ENCODE data around the gene ATE1.
"Not testable (repeated sequence)": the region's sequence is repeated elsewhere in the genome, so short reads cannot be mapped to it uniquely, and the experiment has no call there.

The ATE1 gene

DNA sequence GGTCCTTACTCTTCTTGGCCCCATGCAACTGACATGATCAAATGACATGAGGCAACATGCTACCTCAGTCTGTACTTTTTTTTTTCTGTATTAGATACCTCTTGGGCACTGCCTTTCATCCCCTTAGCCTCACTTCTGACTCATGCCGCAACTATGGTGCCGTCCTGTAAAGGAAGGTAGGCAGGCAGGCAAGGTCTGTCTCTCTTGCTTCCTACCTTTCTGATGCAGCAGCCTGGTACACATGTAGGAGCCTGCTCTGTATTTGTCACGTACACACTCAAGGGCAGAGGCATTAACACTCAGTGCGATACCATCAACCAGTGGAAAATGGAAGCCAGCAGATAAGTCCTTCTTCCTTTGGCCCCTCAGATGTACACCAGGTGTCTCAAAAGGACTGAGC is 146.7 kb downstream of the ATE1 start:
- DNase-seq, result no peak

DNA sequence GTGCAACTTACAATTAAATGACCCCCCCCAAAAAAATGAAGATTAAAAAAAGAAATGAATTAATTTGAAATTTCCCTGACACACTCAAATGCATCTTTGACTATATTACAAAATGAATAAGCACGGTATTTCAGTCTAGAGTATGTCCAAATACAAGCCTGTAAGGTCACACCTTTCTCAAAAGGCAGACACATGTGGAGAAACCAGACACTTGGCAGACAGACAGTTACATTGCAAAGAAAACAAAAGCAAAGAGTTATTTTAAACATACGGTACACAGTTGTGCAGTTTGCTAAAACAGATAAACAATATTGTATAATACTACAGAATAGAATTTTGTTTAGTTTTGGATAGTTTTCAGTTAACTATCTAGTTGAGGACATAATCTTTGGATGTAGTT is 153.0 kb downstream of the ATE1 start:
- DNase-seq, result no peak

DNA sequence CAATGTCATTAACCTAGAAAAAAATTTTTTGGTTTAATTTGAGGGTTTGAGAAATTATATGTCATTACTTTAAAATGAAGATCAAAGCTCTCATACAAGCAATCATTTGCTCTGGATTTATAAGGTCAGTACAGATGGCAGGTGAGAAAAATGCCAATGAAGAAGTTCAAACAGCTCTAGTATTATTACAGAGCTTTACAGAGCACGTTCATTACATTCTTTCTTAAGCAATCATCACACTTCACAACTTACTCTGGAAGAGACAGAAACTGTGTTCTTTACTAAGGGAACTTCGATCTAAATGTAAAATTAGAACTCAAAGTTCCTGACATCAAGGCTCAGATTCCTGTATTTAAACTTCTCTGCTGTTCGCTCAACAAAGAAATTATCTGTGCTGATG is 153.4 kb downstream of the ATE1 start:
- DNase-seq, result no peak

DNA sequence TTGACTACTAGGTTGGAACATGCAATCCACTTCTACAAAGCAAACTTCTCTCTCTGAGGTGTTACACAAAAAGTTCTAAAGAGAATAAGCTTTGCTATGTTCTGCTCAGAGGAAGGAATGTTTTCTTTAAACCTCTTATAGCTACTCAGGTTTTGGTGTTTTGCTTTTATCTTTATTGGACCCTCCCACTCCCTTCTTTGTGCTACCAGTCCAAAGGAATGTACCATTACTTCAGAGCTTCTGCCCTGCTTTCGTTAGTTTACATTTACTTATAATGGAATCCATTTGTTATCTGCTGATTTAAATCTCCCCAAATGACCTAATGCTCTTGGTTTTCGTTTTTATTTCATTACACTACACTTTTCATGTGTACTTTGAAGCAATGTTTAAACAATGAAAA is 154.9 kb downstream of the ATE1 start:
- no peak for DNase-seq

DNA sequence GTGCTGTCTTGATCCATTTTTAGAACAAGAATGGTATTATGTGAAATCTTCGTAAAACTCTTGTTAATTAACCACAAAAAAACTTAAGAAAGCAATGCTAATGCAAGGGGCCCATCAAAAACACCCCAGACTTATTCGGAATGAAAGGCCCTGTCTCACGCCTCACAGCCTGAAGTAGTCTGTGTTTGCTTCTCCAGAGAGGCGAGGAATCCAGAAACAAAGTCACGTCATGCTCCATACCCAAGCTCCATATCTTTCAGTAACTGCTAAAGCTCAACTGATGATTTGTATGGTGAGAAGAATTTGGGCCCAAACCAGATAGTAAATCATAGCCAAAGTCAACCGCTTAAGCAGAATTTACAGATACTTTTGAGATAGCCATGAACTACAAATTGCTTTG is 155.4 kb downstream of the ATE1 start:
- no peak for DNase-seq

DNA sequence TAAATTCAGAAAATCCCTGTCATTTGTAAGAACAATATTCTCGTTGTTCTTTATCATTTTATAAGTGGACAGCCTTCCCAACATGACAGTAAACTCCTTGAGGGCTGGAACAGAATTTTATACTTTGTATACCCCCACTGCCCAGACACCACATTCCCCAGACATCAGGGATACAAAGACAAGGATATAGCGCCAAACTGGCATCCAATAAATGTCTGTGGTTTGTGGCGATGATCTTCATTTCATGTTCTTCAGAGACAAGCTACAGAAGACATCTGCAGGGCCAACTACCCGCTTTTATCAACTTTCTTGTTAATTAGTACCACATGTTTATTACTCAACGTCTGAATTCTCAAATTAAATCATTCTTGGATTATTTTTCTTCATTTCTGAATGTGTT is 155.9 kb downstream of the ATE1 start:
- no peak for DNase-seq

DNA sequence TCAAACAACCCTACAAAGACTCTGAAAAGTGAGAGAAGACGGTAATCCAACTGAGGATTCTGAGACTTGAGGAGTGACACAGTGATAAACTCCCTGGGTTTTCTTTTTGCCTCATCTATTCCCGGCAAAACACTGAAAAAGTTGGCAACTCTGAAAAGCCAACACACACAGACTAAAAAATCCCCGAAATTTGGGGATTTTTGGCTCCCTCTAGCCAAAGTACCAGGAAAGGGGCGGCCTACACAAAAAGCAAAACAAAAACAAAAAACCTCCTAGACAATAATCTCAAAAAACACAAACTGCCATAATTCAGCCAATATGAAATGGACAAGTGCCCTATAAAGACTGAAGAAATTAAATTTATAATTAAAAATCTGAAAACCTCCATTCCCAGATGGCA is 161.4 kb downstream of the ATE1 start:
- no peak for DNase-seq

DNA sequence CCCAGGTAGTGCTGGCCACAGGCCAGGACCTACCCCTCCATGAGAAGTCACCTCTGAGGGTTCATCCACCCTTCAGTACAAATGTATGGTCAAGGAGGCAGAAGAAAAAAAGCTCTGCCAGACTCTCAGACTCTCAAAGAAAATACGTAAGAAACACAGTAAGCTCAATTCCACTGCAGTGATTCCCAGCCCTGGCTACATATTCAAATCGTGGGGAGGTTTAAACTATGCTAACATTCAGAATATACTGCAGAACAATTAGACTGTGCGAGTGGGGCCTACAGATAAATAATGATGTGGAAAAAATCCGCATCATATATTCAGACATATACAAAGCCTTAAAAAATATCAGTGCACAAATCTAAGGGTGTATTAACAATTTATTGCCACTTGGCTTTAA is 162.6 kb downstream of the ATE1 start:
- DNase-seq, result no peak

DNA sequence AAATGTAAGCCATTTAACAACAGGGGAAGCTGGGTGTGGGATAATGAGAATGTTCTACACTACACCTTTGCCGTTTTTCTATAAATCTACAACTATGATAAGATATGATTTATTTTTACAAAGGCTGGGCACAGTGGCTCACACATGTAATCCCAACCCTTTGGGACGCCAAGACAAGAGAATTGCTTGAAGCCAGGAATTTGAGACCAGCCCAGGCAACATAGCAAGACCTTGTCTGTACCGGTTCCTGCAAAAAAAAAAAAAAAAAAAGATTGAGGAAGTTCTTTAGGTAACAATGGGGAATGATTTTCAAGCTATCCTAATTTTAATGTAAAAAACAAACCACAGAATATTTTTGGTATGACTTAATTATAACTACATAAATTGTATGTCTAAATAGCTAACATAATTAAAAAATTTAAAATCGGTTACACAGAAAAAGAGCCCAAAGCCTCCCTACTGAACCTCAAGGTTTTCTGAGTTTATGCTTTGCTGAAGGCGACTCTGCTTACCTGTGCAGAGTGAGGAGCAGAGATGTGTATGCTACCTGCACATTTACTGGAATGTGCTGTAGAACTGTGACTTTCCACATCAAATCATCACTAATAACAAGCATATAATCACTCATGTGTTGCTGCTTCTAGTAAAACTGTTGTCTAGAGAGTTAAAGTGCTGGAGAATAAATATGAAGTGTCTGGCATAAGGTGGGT is 163.4 kb downstream of the ATE1 start:
- DNase-seq, result no peak

DNA sequence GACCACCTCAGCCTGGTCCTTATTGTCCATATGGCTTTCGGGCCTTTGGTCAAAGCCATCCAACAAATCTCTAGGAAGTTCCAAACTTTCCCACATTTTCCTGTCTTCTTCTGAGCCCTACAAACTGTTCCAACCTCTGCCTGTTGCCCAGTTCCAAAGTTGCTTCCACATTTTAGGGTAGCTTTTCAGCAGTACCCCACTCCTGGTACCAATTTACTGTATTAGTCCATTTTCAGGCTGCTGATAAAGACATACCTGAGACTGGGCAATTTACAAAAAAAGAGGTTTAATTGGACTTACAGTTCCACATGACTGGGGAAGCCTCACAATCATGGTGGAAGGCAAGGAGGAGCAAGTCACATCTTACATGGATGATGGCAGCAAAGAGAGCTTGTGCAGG is 170.6 kb downstream of the ATE1 start:
- not testable (repeated sequence) for DNase-seq

DNA sequence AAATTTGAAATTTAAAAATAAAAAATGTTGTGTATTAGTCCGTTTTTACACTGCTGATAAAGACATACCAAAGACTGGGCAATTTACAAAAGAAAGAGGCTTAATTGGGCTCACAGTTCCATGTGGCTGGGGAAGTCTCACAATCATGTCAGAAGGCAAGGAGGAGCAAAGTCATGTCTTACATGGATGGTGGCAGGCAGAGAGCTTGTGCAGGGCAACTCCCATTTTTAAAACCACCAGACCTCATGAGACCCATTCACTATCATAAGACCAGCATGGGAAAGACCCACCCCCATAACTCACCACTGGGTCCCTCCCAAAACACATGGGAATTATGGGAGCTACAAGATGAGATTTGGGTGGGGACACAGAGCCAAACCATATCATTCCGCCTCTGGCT is 172.3 kb downstream of the ATE1 start:
- DNase-seq, result not testable (repeated sequence)

DNA sequence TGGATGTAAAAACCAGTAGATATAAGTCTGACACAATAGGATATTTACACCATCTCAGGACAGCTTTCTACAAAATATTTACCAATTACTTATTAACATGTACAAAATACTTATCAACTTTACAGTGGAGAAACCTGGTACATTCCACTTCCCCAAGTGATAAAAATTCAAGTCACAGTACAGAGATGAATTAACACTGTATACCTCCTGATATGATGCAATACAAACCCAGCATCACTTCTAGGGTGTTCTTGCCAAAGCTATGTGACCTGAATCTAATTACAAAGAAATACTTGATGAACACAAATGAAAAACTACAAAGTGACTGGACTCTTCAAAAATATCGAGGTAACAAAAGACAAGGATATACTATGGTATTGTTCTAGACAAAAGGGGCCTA is 173.2 kb downstream of the ATE1 start:
- no peak for DNase-seq

DNA sequence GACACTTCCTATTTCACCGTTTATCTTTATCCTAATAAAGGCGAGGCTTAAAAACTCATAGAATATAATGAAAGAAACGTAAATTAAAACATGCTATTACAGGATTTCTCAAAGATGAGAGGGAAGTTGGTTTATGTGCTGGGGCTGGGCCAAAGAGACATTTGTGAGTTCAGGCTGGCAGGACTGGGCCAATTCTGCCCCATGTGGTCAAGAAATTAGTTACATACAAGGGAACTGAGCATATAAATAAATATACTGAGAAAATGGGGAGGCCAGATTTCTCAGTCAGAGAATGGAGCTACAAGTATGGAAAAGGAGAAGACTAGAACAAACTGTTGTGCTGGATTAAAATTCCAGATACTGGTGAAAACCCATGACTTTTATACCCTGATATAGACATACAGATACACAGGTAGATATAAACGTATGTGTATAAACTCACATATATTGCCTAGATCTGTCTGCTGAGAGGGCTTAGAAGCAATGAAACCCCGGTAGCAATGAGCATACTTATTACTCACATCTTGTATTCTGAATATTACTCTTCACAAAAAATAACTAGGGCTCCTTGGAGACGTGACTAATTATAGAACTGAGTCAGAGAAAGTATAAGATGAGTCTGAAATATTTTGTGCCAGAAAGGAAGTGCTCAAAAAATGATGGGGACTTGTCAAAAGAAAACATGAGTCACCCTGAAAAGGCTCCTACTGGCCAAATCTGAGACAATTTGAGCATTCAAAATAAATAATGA is 173.9 kb downstream of the ATE1 start:
- DNase-seq, result no peak

DNA sequence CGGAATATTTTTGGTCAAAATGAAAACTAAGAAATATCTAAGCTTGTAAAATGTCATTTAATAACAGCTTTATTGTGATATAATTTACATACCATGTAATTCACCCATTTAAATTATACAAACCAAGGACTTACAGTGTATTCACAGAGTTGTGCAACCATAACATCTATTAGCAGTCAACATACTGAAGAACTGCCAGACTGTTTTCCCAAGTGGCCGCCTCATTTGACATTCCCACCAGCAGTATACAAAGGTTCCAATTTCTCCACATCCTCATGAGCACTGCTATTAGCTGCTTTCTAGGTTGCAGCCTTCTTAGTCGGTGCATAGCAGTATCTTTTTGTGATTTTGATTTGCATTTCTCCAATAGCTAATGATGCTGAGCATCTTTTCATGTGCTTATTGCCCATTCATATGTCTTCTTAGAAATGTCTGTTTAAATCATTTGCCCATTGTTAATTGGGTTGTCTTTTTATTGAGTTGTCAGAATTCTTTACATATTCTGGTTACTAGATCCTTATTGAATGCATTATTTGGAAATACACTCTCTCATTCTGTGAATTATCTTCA is 176.6 kb downstream of the ATE1 start:
- DNase-seq, result no peak

DNA sequence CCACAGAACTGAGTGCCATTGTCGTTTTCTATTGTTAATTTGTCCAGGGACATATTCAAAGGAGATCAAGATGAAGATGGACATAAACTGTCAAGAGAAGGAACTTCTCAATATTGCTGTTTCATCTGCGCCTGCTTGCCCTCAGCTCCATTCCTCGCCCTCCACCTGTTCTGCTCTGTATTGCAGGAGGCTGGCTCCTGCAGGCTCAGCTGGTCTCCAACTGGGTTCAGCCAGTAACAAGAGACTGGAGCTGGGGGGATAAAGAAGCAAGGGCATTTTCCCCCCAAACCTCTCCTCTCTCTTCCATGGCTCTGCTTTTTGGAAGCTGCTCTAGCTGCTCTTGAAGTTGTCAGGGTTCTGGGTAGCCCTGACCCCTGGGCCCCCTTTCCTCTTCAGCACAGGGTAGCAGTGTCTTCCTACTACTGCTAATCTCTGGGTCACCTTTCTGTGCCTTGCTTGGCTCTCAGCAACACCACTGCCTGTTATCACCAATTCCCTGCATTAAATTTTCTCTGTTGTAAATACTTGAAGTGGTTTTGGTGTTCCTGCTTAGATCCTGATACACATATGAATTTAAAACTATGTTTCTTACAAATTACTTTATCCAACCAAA is 180.6 kb downstream of the ATE1 start:
- no peak for DNase-seq

DNA sequence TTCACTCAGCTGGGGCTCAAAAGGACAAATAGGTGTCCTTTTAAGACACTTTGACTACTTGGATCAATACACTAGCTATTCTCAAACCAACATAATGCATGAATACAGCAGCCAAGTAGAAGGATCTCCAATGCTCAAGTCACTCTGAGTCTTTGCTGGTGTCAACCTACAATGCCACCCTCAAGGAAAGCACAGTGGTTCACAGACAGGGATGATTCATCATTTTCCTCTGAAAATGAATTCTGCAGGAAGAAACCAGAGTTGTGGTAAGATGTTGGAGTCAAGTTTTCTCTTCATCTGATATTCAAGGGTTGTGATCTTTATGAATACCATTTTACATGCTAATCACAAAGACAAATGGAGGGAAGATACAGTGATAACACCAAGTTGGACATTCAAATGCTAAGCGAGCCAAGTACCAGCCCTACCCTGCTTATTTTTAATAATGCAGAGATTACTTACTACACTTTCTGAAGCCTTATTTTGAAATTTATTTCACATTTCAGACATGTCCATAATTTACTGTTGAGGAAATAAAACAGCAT is 186.5 kb downstream of the ATE1 start:
- no peak for DNase-seq

DNA sequence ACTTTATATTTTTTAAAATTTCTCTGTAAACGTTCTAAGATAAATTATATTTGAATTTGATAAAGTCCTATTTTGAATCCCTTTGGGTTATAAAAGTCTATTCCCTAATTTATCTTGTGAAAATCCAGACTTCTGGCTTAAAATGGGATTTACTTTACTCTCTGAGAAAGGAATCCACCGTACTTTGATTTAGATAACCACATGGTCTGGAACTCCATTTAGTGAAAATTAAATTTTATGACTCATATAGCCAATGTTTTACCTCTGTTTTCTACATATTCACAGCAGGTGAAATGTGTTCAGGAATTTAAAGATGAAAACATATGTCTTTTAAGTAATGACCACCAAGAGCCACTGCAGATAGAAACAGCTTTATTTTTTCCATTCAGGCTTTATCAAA is 187.8 kb downstream of the ATE1 start:
- DNase-seq, result no peak

DNA sequence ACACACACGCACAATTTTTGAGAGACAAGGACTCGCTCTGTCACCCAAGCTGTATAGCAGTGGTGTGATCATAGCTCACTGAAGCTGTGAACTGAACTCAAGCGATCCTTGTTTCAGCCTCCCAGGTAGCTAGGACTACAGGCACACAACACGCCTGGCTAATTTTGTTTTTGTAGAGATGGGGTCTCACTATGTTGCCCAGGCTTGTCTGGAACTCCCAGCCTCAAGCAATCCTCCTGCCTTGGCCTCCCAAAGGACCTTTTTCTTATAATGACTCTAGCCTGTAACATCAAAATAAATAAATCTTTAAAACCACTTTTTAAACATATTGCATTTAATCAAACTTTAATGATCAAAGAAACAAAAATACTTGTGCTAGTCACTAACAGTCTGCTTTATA is 188.7 kb downstream of the ATE1 start:
- no peak for DNase-seq

DNA sequence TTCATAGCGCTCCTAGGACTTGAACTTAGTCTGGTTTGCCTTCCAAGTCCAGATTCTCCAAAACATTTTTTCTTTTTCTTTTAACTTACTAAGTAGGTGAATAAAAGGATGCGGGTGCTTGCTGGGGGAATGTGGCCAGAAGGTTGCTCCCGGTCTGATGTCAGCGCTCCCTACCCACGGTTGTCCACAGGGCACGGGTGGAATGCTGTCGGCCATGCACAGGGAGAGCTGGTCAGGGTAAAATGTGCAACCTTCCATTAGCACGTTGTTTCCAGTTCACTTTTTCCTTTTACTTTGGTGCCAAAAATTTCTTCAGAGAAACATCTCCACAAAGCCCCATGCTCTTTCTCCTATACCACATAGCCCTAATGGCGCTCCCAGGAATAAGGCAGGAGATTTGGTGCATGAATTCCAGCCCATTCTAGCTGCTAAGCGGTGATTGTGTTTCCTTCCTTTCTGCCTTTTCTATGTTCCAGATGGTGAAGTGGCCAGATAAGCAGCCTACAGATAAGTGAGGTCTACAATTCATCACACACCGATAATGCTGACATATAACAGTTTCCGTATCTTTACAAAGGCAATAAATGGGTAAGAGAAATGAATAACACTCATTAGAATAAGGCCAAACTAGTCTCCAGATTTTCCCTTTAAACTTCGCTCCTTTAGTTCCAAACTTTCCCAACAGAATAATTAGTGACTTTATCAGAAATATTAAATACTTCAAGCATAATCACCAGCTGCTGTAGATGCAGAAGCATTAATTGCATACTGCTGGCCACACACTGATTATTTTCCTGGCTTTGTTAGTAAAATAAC is 191.3 kb downstream of the ATE1 start:
- no peak for DNase-seq

DNA sequence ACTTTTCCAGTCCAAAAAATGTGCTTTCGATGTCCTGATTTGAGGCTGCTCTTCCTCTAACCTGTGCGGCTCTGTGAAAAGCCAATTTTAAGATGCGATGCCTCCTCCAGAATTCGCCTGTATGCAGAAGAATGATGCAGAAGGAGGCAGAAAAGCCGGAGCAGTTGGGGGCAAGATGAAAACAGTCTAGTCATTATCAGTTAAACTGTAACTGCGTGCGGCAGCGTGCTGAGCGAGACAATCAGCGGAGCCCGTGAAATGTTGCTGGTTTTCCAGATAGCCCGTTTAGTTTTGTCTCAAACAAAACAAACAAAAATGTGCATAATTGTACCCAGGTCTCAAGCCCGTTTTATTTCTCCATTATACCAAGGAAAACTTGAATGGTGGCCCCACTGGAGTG is 192.6 kb downstream of the ATE1 start:
- DNase-seq, result no peak

DNA sequence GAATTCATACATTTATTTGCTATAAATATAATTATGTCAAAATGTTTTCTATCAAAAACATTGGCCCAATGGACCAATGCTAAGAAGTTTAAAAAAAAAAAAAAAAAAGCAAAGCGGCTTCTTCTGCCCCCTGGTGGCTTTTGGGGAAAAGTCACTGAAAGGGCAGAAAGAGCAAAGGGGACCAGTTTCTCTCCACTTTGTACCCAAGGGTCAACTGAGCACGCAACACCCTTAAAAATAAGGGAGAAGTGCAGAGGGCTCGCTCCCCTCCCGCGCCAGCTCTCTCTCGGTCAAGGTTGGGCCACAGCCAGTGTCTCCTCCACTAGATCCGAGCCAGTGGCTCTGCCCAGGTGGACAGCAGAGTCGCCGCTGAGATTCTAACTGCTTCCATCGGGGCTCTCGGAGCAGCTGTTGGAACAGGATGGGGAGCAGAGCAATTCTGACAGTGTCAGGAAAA is 193.2 kb downstream of the ATE1 start:
- DNase-seq, result no peak

DNA sequence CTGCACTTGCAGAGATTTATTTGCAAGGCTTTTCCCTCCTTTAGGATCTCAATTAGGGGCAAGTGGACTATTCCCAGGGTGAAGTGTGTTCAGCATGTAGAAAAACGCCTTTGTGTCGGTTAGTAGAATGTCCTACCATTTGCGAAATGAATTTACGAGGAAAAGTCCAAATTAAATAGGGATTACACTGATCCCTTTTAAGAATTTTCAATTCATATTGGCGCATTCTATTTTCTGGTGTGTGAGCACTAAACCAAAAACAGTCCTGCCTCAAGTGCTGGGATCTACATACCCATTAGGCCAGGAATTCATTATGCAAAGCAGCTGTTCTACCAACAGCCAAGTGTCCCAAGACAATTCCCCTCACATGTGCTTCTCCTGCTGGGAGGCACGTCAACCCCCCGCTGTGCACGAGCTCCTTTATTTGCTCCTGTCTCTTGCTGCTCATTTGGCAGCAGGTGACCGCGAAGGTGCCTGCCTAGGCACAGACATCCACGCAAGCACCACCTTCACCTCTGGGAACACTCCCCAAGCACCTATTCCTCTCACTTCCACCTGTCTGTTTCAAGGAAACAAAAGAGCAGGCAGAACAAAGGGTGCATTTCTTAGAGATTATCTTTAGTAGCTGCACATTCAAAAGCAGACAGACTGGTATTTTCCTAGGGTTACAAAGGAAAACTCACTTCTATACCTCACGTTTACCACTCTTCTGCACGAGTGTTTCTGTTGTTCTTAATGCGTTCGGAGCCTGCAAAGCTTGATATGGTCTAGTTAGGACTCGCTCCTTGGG is 195.0 kb downstream of the ATE1 start:
- no peak for DNase-seq
